Lower lobe of right lung (tissue), 2 donors: ENCODE measurements around the gene DAZ4. TPM values are rescaled to one million over a fixed set of nuclear protein-coding genes. Genes with fewer than 3 reads are reported as not detected.
"Not testable (repeated sequence)": the region's sequence is repeated elsewhere in the genome, so short reads cannot be mapped to it uniquely, and the experiment has no call there.

ENCODE experiments used
- ATAC-seq, 2 donors: fragments of 200-7000 bp; cut with Tn5 transposase; one replicate each; pipeline ENCODE4 v1.9.1; 2020 to 2022; ENCODE audit warnings: mild to moderate bottlenecking in 2 of 2, moderate library complexity in 2 of 2
- DNase-seq: peaks from one replicate; pipeline ENCODE4 v3.0.0-alpha.2; 2020
- H3K27ac ChIP-seq: fragments of 200-600 bp; one replicate; pipeline ENCODE4 v1.8.0; 2022
- H3K27me3 ChIP-seq: fragments of 200-600 bp; one replicate; pipeline ENCODE4 v1.8.0; 2022; ENCODE audit warnings: low read depth
- H3K36me3 ChIP-seq: fragments of 200-600 bp; one replicate; pipeline ENCODE4 v1.8.0; 2022; ENCODE audit warnings: mild to moderate bottlenecking
- H3K4me1 ChIP-seq: fragments of 200-600 bp; one replicate; pipeline ENCODE4 v1.8.0; 2022
- H3K4me3 ChIP-seq: fragments of 200-600 bp; one replicate; pipeline ENCODE4 v1.8.0; 2022; ENCODE audit warnings: mild to moderate bottlenecking
- H3K9me3 ChIP-seq: fragments of 200-600 bp; one replicate; pipeline ENCODE4 v1.8.0; 2022
- intact Hi-C: fragments of 100-400 bp; cut with DNase I; formaldehyde crosslinking; loops from one replicate; pipeline ENCODE4 v1.11.0; 2022
- long read RNA-seq: library from polyadenylated mRNA; unstranded; transcript quantifications from one replicate; pipeline ENCODE4 v2.0.0, GENCODE V29; 2021
- total RNA-seq: library from RNA; stranded (reverse); fragmentation: NEBNext Ultra II Directional; extraction: Animal tissue kit (Norgen Biotek cat#: 25700); gene quantifications from one replicate; pipeline ENCODE4 v1.2.1, GENCODE V29; 2021
- donor health status: DM: no; HTN: yes; CAD: no; lungs with severe emphysema.

DAZ4 gene
- total RNA-seq: not detected
- long read RNA-seq: 0 reads

GRCh38 chrY:24833619-24834018 lies at the start of gene DAZ4:
TSS of gene DAZ4 (plus strand) at chrY:24833919. CDS start at chrY:24834127, 208 bp downstream.
- H3K27ac ChIP-seq, DNase-seq, H3K9me3 ChIP-seq, H3K4me3 ChIP-seq, H3K36me3 ChIP-seq, ATAC-seq, H3K27me3 ChIP-seq, intact Hi-C loops, H3K4me1 ChIP-seq: not testable (repeated sequence)

GRCh38 chrY:24813293-24813692 lies 20.4 kb upstream of the DAZ4 start, which contains the start of gene DAZ3:
TSS of gene DAZ3 (minus strand) at chrY:24813393. CDS start at chrY:24813185, 208 bp downstream.
- H3K9me3 ChIP-seq, H3K4me1 ChIP-seq, H3K27me3 ChIP-seq, intact Hi-C loops, DNase-seq, H3K27ac ChIP-seq, H3K4me3 ChIP-seq, ATAC-seq, H3K36me3 ChIP-seq: not testable (repeated sequence)

- ATAC-seq, intact Hi-C loops, H3K27ac ChIP-seq, H3K4me3 ChIP-seq, H3K9me3 ChIP-seq, H3K36me3 ChIP-seq, DNase-seq, H3K4me1 ChIP-seq, H3K27me3 ChIP-seq: not testable (repeated sequence)
Observed at GRCh38 chrY:24821836-24822235, 11.9 kb upstream of the DAZ4 start.

GRCh38 chrY:24824184-24824879 lies 9.4 kb upstream of the DAZ4 start:
- H3K9me3 ChIP-seq, intact Hi-C loops, DNase-seq, H3K4me1 ChIP-seq, H3K27ac ChIP-seq, H3K27me3 ChIP-seq, H3K4me3 ChIP-seq, ATAC-seq, H3K36me3 ChIP-seq: not testable (repeated sequence)

- H3K36me3 ChIP-seq, DNase-seq, H3K4me3 ChIP-seq, H3K4me1 ChIP-seq, intact Hi-C loops, H3K27me3 ChIP-seq, H3K9me3 ChIP-seq, H3K27ac ChIP-seq, ATAC-seq: not testable (repeated sequence)
Observed at GRCh38 chrY:24825069-24825468, 8.7 kb upstream of the DAZ4 start.

Other genes starting within 250 kb of the DAZ4 start
- not detected for gene BPY2B, start 215.9 kb upstream of the DAZ4 start, total RNA-seq
- gene DAZ3, start 20.5 kb upstream of the DAZ4 start, total RNA-seq: not detected
- gene BPY2C, start 218.2 kb downstream of the DAZ4 start, total RNA-seq: not detected